HG02885 (cell line): Measurements from ENCODE around the gene ZNF44.

Source experiments
- ATAC-seq: cut with Tn5 transposase; IDR thresholded peaks from one replicate; pipeline ENCODE4 v1.9.1; 2021; ENCODE audit warnings: mild to moderate bottlenecking; ENCODE audit not compliant: unreplicated experiment, poor library complexity

ZNF44 gene

GRCh38 chr19:12265921-12266704 is 28.6 kb downstream of the ZNF44 start:
- ATAC-seq: no peak

DNA sequence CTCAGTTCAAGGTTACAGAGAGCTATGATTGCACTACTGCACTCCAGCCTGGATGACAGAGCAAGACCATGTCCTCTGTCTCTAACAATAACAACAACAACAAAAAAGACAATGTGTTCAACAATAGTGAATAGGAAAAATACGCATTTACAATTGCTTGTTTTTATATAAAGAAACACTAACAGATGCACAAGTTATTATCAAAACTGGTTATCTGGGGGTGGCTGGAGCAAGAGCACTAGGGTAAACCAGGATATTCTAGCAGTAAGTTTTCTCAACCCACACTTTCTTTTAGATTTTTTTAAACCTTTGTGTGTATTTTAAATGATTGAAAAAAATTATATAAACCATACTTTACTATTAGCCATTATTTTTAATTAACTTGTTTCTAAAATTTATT is 33.1 kb downstream of the ZNF44 start:
- ATAC-seq: no peak

GRCh38 chr19:12260861-12261260 is 33.8 kb downstream of the ZNF44 start:
- ATAC-seq: no peak

DNA sequence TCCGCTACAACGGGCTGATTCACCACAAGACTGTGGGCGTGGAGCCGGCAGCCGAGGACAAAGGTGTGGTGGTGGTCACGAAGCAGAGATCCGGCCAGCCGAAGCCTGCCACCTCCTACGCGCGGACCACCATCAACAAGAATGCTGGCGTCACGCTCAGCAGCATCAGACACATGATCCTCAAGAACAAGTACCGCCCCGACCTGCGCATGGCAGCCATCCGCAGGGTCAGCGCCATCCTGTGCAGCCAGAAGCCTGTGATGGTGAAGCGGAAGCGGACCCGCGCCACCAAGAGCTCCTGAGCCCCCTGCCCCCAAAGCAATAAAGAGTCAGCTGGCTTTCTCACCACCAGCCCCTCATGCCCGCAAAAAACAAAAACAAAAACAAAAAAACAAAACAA is 34.4 kb downstream of the ZNF44 start:
- no peak for ATAC-seq

DNA sequence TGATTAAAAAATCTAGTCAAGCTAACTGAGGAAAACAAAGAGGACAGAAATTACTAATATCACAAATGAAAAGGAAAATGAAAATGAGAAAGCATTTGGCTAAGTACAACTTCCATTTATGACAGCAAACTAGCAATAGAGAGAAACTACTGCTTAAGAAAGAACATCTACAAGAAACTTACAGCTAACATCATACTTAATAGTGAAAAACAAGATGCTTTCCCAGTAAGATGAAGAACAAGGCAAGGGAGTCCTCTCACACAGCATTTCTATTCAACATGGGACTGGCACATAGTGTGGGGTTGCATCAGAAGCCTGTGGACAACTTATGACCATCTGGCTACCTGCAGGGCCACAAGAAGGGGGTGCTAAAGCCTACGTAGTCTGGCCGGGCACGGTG is 39.3 kb downstream of the ZNF44 start:
- no peak for ATAC-seq

DNA sequence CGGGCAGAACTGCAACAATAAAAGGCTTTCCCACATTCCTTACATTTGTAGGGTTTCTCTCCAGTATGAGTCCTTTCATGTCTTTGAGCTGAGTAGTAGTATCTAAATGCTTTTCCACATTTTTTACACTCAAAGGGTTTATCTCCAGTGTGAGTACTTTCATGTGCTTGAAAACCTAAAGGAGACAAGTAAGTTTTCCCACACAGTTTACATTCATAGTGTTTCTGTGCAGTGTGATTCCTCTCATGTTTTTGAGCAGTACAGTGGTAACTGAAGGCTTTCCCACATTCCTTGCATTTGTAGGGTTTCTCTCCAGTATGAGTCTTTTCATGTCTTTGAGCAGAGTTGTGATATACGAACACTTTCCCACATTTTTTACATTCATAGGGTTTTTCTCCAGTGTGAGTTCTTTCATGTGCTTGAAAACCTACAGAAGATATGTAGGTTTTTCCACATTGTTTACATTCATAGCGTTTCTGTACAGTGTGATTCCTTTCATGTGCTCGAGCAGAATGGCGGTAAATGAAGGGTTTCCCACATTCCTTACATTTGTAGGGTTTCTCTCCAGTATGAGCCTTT is 47.0 kb downstream of the ZNF44 start:
- ATAC-seq: no peak

DNA sequence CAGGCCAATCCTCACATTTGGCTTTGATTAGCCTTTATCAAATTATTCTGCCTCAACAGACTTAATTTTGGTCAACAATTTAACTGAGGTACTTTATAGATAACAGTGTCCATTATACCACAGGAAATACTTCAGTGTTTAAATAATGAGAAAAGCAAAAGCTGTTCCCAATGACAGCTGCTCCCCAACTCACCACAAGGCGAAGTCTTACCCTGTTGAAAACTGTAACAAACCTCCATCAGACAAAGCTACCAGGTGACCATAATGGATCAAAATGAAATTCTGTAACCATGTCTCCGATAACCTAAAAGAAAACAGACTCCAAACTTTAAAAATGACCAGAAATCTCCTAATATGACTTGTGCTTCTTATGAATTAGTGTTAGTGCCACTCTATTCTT is 50.3 kb downstream of the ZNF44 start:
- ATAC-seq: no peak

DNA sequence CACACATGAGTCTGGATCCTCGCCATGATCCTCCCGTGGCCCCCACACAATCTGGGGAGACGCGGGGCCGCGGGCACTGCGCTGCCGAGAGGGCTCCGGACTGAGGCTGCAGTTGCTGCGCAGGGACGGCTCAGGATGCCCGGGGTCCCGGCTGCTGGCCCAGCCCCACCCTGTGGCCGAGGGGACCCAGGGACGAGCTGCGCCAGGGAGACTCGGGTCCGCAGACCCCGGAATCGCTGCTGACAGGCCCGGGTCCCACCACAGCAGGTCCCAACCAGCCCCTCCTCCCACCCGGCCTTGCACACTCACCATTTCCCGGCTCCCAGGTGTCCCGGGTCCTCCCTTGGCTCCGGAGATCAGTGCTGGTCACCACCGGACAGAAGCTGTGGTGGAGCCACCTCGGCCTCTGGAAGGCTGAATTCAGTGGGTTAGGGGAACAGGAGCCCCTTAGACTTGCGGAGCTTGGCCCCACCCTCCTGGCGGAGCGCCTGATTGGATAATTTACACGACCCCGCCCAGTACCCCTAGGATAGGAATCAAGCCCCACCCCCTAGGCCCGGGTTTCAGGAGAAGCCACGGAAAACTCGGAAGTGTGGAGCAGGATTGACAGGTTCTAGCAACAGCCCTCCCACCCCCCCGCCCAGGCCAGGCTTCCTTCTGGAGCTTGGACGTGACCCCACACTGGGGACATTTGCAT is 57.4 kb downstream of the ZNF44 start:
- ATAC-seq: no peak

DNA sequence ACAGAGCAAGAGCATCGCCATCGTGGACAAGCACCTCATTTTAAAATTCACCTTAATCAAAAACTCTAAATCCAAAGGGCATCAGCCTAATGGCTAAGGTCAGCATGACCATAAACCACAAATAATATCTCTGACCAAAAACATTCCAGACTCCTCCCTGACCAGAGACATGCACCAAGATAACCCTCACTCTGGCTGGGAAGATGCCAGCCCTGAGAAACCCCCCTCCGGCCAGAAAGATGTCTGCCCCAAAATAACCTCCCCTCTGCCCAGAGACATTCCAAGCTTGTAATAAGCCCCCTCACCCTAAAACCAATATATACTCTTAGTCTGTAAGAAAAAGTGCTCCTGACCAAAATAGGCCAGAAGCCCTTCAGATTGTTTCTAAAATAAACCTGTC is 61.7 kb downstream of the ZNF44 start:
- no peak for ATAC-seq

GRCh38 chr19:12230751-12231733 is 63.6 kb downstream of the ZNF44 start:
- ATAC-seq: no peak

DNA sequence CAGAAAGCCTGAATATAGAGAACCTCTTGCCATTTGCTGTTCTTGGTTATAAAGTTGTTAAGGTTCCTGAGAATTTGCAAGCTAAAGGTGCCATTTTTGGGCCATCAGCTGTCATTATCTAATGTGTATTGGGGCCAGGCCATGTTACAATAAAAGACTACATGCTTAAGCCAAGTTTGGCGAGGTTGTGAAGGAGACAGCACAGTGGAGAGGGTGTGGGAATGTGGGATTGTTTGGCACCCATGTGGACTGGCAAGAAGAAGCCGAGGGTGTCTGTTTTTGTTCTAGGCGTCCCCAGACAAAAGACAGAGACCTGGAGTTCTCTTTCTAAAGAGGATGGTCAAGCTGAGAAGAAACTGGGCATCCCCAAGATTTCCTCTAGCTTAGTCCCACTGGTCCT is 64.7 kb downstream of the ZNF44 start:
- ATAC-seq: no peak

- no peak for ATAC-seq
Observed at GRCh38 chr19:12224676-12225075, 70.0 kb downstream of the ZNF44 start.

DNA sequence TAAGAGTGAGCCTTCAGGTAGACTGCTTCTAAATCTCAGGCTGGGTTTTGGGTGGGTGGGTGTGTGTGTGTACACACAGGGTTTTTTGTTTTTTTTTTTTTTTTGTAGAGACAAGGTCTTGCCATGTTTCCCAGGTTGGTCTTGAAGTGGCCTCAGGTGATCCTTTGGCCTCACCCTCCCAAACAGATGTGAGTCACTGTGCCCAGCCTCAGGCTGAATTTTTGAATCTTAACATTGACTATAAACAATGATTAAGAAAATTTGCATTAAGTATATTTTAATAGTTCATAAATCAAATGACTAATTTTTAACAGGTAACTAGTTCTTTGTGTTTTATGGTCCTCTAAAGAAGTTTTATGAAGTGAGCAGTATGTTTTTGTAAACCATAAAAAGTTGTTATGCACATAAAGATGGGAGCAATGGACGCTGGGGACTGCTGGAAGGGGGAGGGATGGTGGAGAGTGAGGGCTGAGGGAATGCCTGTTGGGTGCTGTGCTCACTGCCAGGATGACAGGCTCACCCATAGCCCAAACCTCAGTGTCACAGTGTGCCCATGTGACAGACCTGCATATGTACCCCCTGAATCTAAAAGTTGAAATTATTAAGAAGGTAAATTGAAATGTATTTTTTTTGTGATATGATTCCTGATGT is 71.6 kb downstream of the ZNF44 start:
- ATAC-seq: no peak
